ENCODE measurements around the gene WDR76. TPM values are rescaled to one million over a fixed set of nuclear protein-coding genes. Genes with fewer than 3 reads are reported as not detected.

Gene WDR76
- total RNA-seq, 4 donors from 2014 or later, result 4.7 to 9.7 (median 6.8) TPM

- TF ChIP-seq CTCF (IDR thresholded peaks at IDR 0.05; ENCODE audit: low read depth), result no peak
Observed at GRCh38 chr15:43793647-43794046, 33.2 kb upstream of the WDR76 start.

GRCh38 chr15:43794269-43795037 lies 32.3 kb upstream of the WDR76 start:
- TF ChIP-seq CTCF (IDR thresholded peaks at IDR 0.05; ENCODE audit: low read depth), result no peak

GRCh38 chr15:43795197-43795596 lies 31.6 kb upstream of the WDR76 start:
- no peak for TF ChIP-seq CTCF (IDR thresholded peaks at IDR 0.05; ENCODE audit: low read depth)

GRCh38 chr15:43795997-43796396 lies 30.8 kb upstream of the WDR76 start:
- TF ChIP-seq CTCF (IDR thresholded peaks at IDR 0.05; ENCODE audit: low read depth), result no peak

- TF ChIP-seq CTCF (IDR thresholded peaks at IDR 0.05; ENCODE audit: low read depth), result no peak
Observed at GRCh38 chr15:43796566-43796965, 30.2 kb upstream of the WDR76 start.

GRCh38 chr15:43799209-43799944 lies 27.4 kb upstream of the WDR76 start:
- TF ChIP-seq CTCF (IDR thresholded peaks at IDR 0.05; ENCODE audit: low read depth), result no peak

GRCh38 chr15:43799945-43800285 lies 26.9 kb upstream of the WDR76 start, which contains the start of gene SERINC4:
TSS of gene SERINC4 (minus strand) at chr15:43800220. CDS start at chr15:43799986, 234 bp downstream.
- no peak for TF ChIP-seq CTCF (IDR thresholded peaks at IDR 0.05; ENCODE audit: low read depth)

Data from subcutaneous adipose tissue (tissue), 4 donors.